WTC11 (cell line): ENCODE measurements around the gene SLIT3.

ENCODE experiments used
- ARID4B ChIP-seq: sonication (generic); formaldehyde crosslinking; IDR thresholded peaks from 2 replicates; pipeline ENCODE4 v1.8.0; 2023; ENCODE audit warnings: missing genetic modification reagents, mild to moderate bottlenecking, borderline replicate concordance
- CTCF ChIP-seq: fragments of 200-600 bp; IDR thresholded peaks from 2 replicates; pipeline ENCODE4 v1.8.0; 2022; ENCODE audit warnings: antibody characterized with exemption
- E2F4 ChIP-seq: sonication (generic); formaldehyde crosslinking; IDR thresholded peaks from 2 replicates; pipeline ENCODE4 v1.8.1; 2022; ENCODE audit warnings: low read depth, mild to moderate bottlenecking, moderate library complexity, missing genetic modification reagents, borderline replicate concordance
- FOXJ3 ChIP-seq: sonication (generic); formaldehyde crosslinking; IDR thresholded peaks from 2 replicates; pipeline ENCODE4 v1.9.0; 2021; ENCODE audit warnings: missing genetic modification reagents, mild to moderate bottlenecking, borderline replicate concordance
- FOXK1 ChIP-seq: sonication (generic); formaldehyde crosslinking; IDR thresholded peaks from 2 replicates; pipeline ENCODE4 v1.8.0; 2022; ENCODE audit warnings: mild to moderate bottlenecking, moderate library complexity, missing genetic modification reagents
- GABPB1 ChIP-seq: sonication (generic); formaldehyde crosslinking; IDR thresholded peaks from 2 replicates; pipeline ENCODE4 v1.8.1; 2023; ENCODE audit warnings: mild to moderate bottlenecking, missing genetic modification reagents
- MYBL2 ChIP-seq: sonication (generic); formaldehyde crosslinking; IDR thresholded peaks from 2 replicates; pipeline ENCODE4 v1.8.1; 2023; ENCODE audit warnings: mild to moderate bottlenecking, moderate library complexity, missing genetic modification reagents
- NFE2L1 ChIP-seq: sonication (generic); formaldehyde crosslinking; IDR thresholded peaks from 2 replicates; pipeline ENCODE4 v1.8.1; 2023; ENCODE audit warnings: missing genetic modification reagents
- TEAD1 ChIP-seq: sonication (generic); formaldehyde crosslinking; IDR thresholded peaks from 2 replicates; pipeline ENCODE4 v1.8.0; 2022; ENCODE audit warnings: mild to moderate bottlenecking, missing genetic modification reagents
- ZBTB21 ChIP-seq: sonication (generic); formaldehyde crosslinking; IDR thresholded peaks from 2 replicates; pipeline ENCODE4 v1.8.1; 2023; ENCODE audit warnings: mild to moderate bottlenecking, missing genetic modification reagents, borderline replicate concordance
- TF ChIP-seq, protein P1 (sequence below): sonication (generic); formaldehyde crosslinking; IDR thresholded peaks from 2 replicates; pipeline ENCODE4 v1.8.0; 2023; ENCODE audit warnings: missing genetic modification reagents
- TF ChIP-seq, protein P2 (sequence below): sonication (generic); formaldehyde crosslinking; IDR thresholded peaks from 2 replicates; pipeline ENCODE4 v1.8.0; 2022; ENCODE audit warnings: mild to moderate bottlenecking, missing genetic modification reagents

GRCh38 chr5:168792678-168793077, 508.3 kb downstream of the SLIT3 start:
- TF ChIP-seq ARID4B (CRISPR knock-in tag) = no peak
- TF ChIP-seq GABPB1 (CRISPR knock-in tag) = no peak
- TF ChIP-seq, protein P1, sequence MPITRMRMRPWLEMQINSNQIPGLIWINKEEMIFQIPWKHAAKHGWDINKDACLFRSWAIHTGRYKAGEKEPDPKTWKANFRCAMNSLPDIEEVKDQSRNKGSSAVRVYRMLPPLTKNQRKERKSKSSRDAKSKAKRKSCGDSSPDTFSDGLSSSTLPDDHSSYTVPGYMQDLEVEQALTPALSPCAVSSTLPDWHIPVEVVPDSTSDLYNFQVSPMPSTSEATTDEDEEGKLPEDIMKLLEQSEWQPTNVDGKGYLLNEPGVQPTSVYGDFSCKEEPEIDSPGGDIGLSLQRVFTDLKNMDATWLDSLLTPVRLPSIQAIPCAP = no peak
- no peak for TF ChIP-seq CTCF
- no peak for TF ChIP-seq ZBTB21
- TF ChIP-seq MYBL2 = no peak
- no peak for TF ChIP-seq TEAD1 (CRISPR knock-in tag)
- TF ChIP-seq FOXJ3 (CRISPR knock-in tag) = no peak
- no peak for TF ChIP-seq FOXK1
- TF ChIP-seq NFE2L1 (CRISPR knock-in tag) = no peak
- TF ChIP-seq, protein P2, sequence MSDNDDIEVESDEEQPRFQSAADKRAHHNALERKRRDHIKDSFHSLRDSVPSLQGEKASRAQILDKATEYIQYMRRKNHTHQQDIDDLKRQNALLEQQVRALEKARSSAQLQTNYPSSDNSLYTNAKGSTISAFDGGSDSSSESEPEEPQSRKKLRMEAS (CRISPR knock-in tag) = no peak
- TF ChIP-seq E2F4 (CRISPR knock-in tag) = no peak
